H1 (cell line): ENCODE measurements around the gene TWIST2. TPM values are rescaled to one million over a fixed set of nuclear protein-coding genes. Genes with fewer than 3 reads are reported as not detected.

Experiments
- CTCF ChIA-PET: fragments of 300-600 bp; sonication (Branson Sonifier 250); formaldehyde crosslinking; loops from one replicate; lab custom pipeline; 2021; ENCODE audit not compliant: partially characterized antibody; lab: Charles Lee
- POLR2A ChIA-PET: fragments of 300-600 bp; sonication (Branson Sonifier 250); formaldehyde crosslinking; loops from one replicate; lab custom pipeline; 2021; ENCODE audit warnings: inconsistent platforms; ENCODE audit not compliant: partially characterized antibody; lab: Charles Lee
- DNase-seq, 2 experiments: peaks; one replicate each; pipeline versions ENCODE4 v3.0.0 to v3.0.0-alpha.2; 2010 to 2022; ENCODE audit warnings: low spot score in 2 of 2, low read depth in 1 of 2, mixed read lengths in 1 of 2
- FAIRE-seq: peaks from 2 replicates; lab custom pipeline; 2011; peaks lifted over from hg19 to GRCh38; lab: Jason Lieb, UNC
- H2AFZ ChIP-seq: 2 replicates; pipeline ENCODE4 v1.8.1; 2012; ENCODE audit warnings: low read length, inconsistent platforms
- H2AK5ac ChIP-seq: 2 replicates; pipeline ENCODE4 v1.6.1; 2013; ENCODE audit warnings: low read depth, low read length
- H2BK120ac ChIP-seq: replicated peaks from 2 replicates; pipeline ENCODE3; 2013; ENCODE audit warnings: low read depth, low read length, inconsistent platforms
- H2BK12ac ChIP-seq: 2 replicates; pipeline ENCODE4 v1.6.1; 2013; ENCODE audit warnings: low read depth, low read length
- H2BK15ac ChIP-seq: 2 replicates; pipeline ENCODE4 v1.6.1; 2013; ENCODE audit warnings: low read length
- H2BK20ac ChIP-seq: 2 replicates; pipeline ENCODE4 v1.6.1; 2013; ENCODE audit warnings: low read length
- H2BK5ac ChIP-seq: 2 replicates; pipeline ENCODE4 v1.6.1; 2013; ENCODE audit warnings: low read depth, low read length
- H3K14ac ChIP-seq: 2 replicates; pipeline ENCODE4 v1.6.1; 2013; ENCODE audit warnings: inconsistent platforms; ENCODE audit not compliant: insufficient read length
- H3K18ac ChIP-seq: 2 replicates; pipeline ENCODE4 v1.6.1; 2013; ENCODE audit warnings: low read length; ENCODE audit errors: extremely low read depth
- H3K23ac ChIP-seq: 2 replicates; pipeline ENCODE4 v1.6.1; 2013; ENCODE audit warnings: inconsistent platforms; ENCODE audit not compliant: insufficient read length
- H3K23me2 ChIP-seq: 2 replicates; pipeline ENCODE4 v1.6.1; 2013; ENCODE audit warnings: low read depth, low read length
- H3K27ac ChIP-seq: 2 replicates; pipeline ENCODE4 v1.6.1; 2011; ENCODE audit warnings: low read depth, low read length, inconsistent platforms
- H3K27me3 ChIP-seq, 4 experiments: replicated peaks in 1 of 4; 1 replicate in 1 of 4; 2 replicates in 3 of 4; pipeline versions ENCODE4 v1.6.1 to v1.8.1; 2011 to 2013; ENCODE audit warnings: low read length in 3 of 4, mild to moderate bottlenecking in 3 of 4, inconsistent platforms in 2 of 4, mixed read lengths in 2 of 4, moderate library complexity in 1 of 4; ENCODE audit not compliant: control insufficient read depth in 3 of 4, insufficient read depth in 3 of 4; ENCODE audit errors: extremely low read depth in 1 of 4
- H3K36me3 ChIP-seq, 4 experiments: 2 replicates each; pipeline versions ENCODE4 v1.6.1 to v1.8.1; 2011 to 2013; ENCODE audit warnings: mild to moderate bottlenecking in 4 of 4, low read length in 3 of 4, moderate library complexity in 2 of 4, control low read depth in 1 of 4, inconsistent platforms in 1 of 4; ENCODE audit not compliant: insufficient read depth in 4 of 4, control insufficient read depth in 2 of 4
- H3K4ac ChIP-seq: replicated peaks from 2 replicates; pipeline ENCODE3; 2013; ENCODE audit warnings: low read length, low read depth, mixed read lengths, inconsistent platforms; ENCODE audit not compliant: insufficient read length
- H3K4me1 ChIP-seq, 4 experiments: replicated peaks in 1 of 4; 1 replicate in 1 of 4; 2 replicates in 3 of 4; pipeline versions ENCODE4 v1.6.1 to v1.8.1; 2011 to 2013; ENCODE audit warnings: low read length in 3 of 4, inconsistent platforms in 2 of 4, mixed read lengths in 1 of 4; ENCODE audit not compliant: insufficient read depth in 4 of 4, control insufficient read depth in 3 of 4
- H3K4me2 ChIP-seq, 2 experiments: 2 replicates each; pipeline versions ENCODE4 v1.6.1 to v1.8.1; 2011 to 2013; ENCODE audit warnings: low read depth in 2 of 2, low read length in 2 of 2, control low read depth in 1 of 2, inconsistent platforms in 1 of 2, mild to moderate bottlenecking in 1 of 2; ENCODE audit not compliant: insufficient read depth in 1 of 2
- H3K4me3 ChIP-seq, 4 experiments: fragments of 200-600, 300-600 bp in 1 of 4; sonication (generic), shearing (Covaris generic), sonication (Bioruptor Twin) in 1 of 4; 2 replicates each; pipeline versions ENCODE4 v1.5.1 to v1.8.1; 2011 to 2016; ENCODE audit warnings: low read length in 4 of 4, low read depth in 3 of 4, control low read depth in 2 of 4, inconsistent platforms in 2 of 4, mild to moderate bottlenecking in 2 of 4, mixed read lengths in 1 of 4, moderate library complexity in 1 of 4; ENCODE audit not compliant: insufficient read depth in 2 of 4; ENCODE audit errors: extremely low read depth in 1 of 4
- H3K56ac ChIP-seq: replicated peaks from 2 replicates; pipeline ENCODE3; 2013; ENCODE audit warnings: low read depth, mild to moderate bottlenecking, mixed read lengths, low read length, inconsistent platforms; ENCODE audit not compliant: insufficient read length
- H3K79me1 ChIP-seq: 2 replicates; pipeline ENCODE4 v1.6.1; 2013; ENCODE audit warnings: low read depth, low read length, control low read depth
- H3K79me2 ChIP-seq, 2 experiments: 2 replicates each; pipeline versions ENCODE4 v1.6.1 to v1.8.1; 2012 to 2013; ENCODE audit warnings: low read length in 2 of 2, mild to moderate bottlenecking in 2 of 2, inconsistent platforms in 1 of 2; ENCODE audit not compliant: insufficient read depth in 2 of 2, control insufficient read depth in 1 of 2
- H3K9ac ChIP-seq, 4 experiments: replicated peaks in 1 of 4; 1 replicate in 1 of 4; 2 replicates in 3 of 4; pipeline versions ENCODE4 v1.6.1 to v1.8.1; 2011 to 2013; ENCODE audit warnings: low read depth in 3 of 4, low read length in 3 of 4, control low read depth in 2 of 4, mild to moderate bottlenecking in 2 of 4, moderate library complexity in 2 of 4, inconsistent platforms in 1 of 4; ENCODE audit errors: extremely low read depth in 1 of 4
- H3K9me3 ChIP-seq, 2 experiments: 2 replicates each; pipeline versions ENCODE4 v1.6.1 to v1.8.1; 2012 to 2013; ENCODE audit warnings: mild to moderate bottlenecking in 2 of 2, moderate library complexity in 2 of 2, control low read depth in 1 of 2, inconsistent platforms in 1 of 2, low read depth in 1 of 2, low read length in 1 of 2, mixed read lengths in 1 of 2; ENCODE audit not compliant: insufficient read depth in 2 of 2
- H4K20me1 ChIP-seq, 2 experiments: replicated peaks in 1 of 2; 2 replicates each; pipeline versions ENCODE3 to v1.8.1; 2011 to 2013; ENCODE audit warnings: inconsistent platforms in 2 of 2, low read length in 2 of 2, mild to moderate bottlenecking in 1 of 2; ENCODE audit not compliant: insufficient read depth in 2 of 2, control insufficient read depth in 1 of 2
- H4K5ac ChIP-seq: 2 replicates; pipeline ENCODE4 v1.6.1; 2013; ENCODE audit warnings: low read length, low read depth, mixed read lengths, inconsistent platforms; ENCODE audit not compliant: insufficient read length
- H4K8ac ChIP-seq: 2 replicates; pipeline ENCODE4 v1.8.0; 2013; ENCODE audit warnings: mild to moderate bottlenecking, moderate library complexity, low read length, inconsistent platforms; ENCODE audit not compliant: insufficient read depth; ENCODE audit errors: extremely low read depth
- H4K91ac ChIP-seq: replicated peaks from 2 replicates; pipeline ENCODE3; 2013; ENCODE audit warnings: low read length, mixed read lengths, inconsistent platforms; ENCODE audit not compliant: insufficient read length
- ATF2 ChIP-seq: IDR thresholded peaks from 2 replicates; pipeline ENCODE4 v1.6.1; 2012; ENCODE audit warnings: low read length, inconsistent platforms
- CEBPB ChIP-seq: IDR thresholded peaks from 2 replicates; pipeline ENCODE4 v1.6.1; 2012; ENCODE audit warnings: low read depth, low read length
- EP300 ChIP-seq, 2 experiments: IDR thresholded peaks; 1 replicate in 1 of 2; 2 replicates in 1 of 2; pipeline ENCODE4 v1.6.1; 2011 to 2012; ENCODE audit warnings: low read depth in 2 of 2, low read length in 2 of 2, mild to moderate bottlenecking in 2 of 2, borderline replicate concordance in 1 of 2, inconsistent platforms in 1 of 2, moderate library complexity in 1 of 2
- FOSL1 ChIP-seq: IDR thresholded peaks from 2 replicates; pipeline ENCODE4 v1.6.1; 2011; ENCODE audit warnings: mild to moderate bottlenecking, low read depth, low read length, moderate library complexity; ENCODE audit not compliant: insufficient read depth
- GABPA ChIP-seq: IDR thresholded peaks from 2 replicates; pipeline ENCODE4 v1.6.1; 2011; ENCODE audit warnings: mild to moderate bottlenecking, low read length, moderate library complexity, borderline replicate concordance; ENCODE audit not compliant: insufficient read depth
- MAFK ChIP-seq: IDR thresholded peaks from 2 replicates; pipeline ENCODE4 v1.6.1; 2012; ENCODE audit warnings: low read depth, mild to moderate bottlenecking, improper control_type of control experiment, low read length
- SP4 ChIP-seq: IDR thresholded peaks from 2 replicates; pipeline ENCODE4 v1.6.1; 2012; ENCODE audit warnings: low read length, inconsistent platforms
- TCF12 ChIP-seq: IDR thresholded peaks from 2 replicates; pipeline ENCODE4 v1.6.1; 2011; ENCODE audit warnings: low read depth, mild to moderate bottlenecking, low read length
- TEAD4 ChIP-seq: IDR thresholded peaks from 2 replicates; pipeline ENCODE4 v1.6.1; 2012; ENCODE audit warnings: low read depth, low read length, inconsistent platforms, mixed read lengths
- USF2 ChIP-seq: IDR thresholded peaks from 2 replicates; pipeline ENCODE4 v1.6.1; 2011; ENCODE audit warnings: low read length, improper control_type of control experiment
- WGBS, 2 experiments: shearing (Covaris generic) in 1 of 2; methylation state at CpG; one replicate each; pipeline versions ENCODE4 v1.1.6 to v1.1.7; 2013 to 2015; ENCODE audit warnings: low lambda C conversion rate in 2 of 2, mixed read lengths in 2 of 2, inconsistent platforms in 1 of 2, low coverage in 1 of 2, missing lambda C conversion rate in 1 of 2; ENCODE audit not compliant: insufficient replicate concordance in 2 of 2, insufficient coverage in 1 of 2, insufficient read length in 1 of 2; ENCODE audit errors: extremely low coverage in 1 of 2, missing lambda C conversion rate in 1 of 2; 5-methylcytosine and 5-hydroxymethylcytosine counted together
- polyA plus RNA-seq, 7 experiments: library from polyadenylated mRNA; depleted of rRNA in 3 of 7; stranded (reverse) in 5 of 7; unstranded in 2 of 7; fragments of >200 nt in 5 of 7; fragments of 200-250 nt in 2 of 7; gene quantifications; 1 replicate in 5 of 7; 2 replicates in 1 of 7; 4 replicates in 1 of 7; pipeline versions ENCODE4 v1.2.1 to v1.2.3, GENCODE V29; 2011 to 2013; ENCODE audit warnings: missing spikeins in 2 of 7, mixed read lengths in 2 of 7
- total RNA-seq: library from RNA; stranded (reverse); fragmentation: NEBNext Ultra II Directional; extraction: Animal tissue kit (Norgen Biotek cat#: 25700); gene quantifications from 2 replicates; pipeline ENCODE4 v1.2.1, GENCODE V29; 2021

Gene TWIST2
- total and polyA plus RNA-seq, 2 of the 8 experiments (the other 6 are each of a cell fraction or from before 2014, with no cell fraction given), result 2.6 to 4.3 TPM

- 61% methylated on average over 5 of the region's 5 CpGs; no CpG with 5 or more reads in 1 of the 2 experiments for WGBS, 2 experiments
- TF ChIP-seq SP4, result no peak
- TF ChIP-seq FOSL1, result no peak
- TF ChIP-seq GABPA, result peak; percentile 64; the same call in 1 of the 2 replicates
- no peak for TF ChIP-seq TCF12
- TF ChIP-seq TEAD4, result no peak
- no peak for TF ChIP-seq ATF2
- no peak for TF ChIP-seq USF2
- no peak for TF ChIP-seq MAFK
- no peak for TF ChIP-seq EP300 (IDR thresholded peaks at IDR 0.05; ENCODE audit: borderline replicate concordance in 1 of 2, low read depth in 2 of 2, low read length in 2 of 2)
- no peak for TF ChIP-seq CEBPB
Measured at GRCh38 chr2:238945433-238946150, 97.7 kb downstream of the TWIST2 start.

More at GRCh38 chr2:238945433-238946150, 97.7 kb downstream of the TWIST2 start:
- H3K79me2 ChIP-seq, result no peaks in the 10 kb centered on the region
- no peaks in the 10 kb centered on the region for H3K79me1 ChIP-seq
- H2BK12ac ChIP-seq, result no peak overlapping the region
- no peak overlapping the region for H2AK5ac ChIP-seq
- H3K23me2 ChIP-seq, result no peaks in the 10 kb centered on the region
- no peak overlapping the region for H3K9ac ChIP-seq
- no peak overlapping the region for H2BK120ac ChIP-seq
- H4K8ac ChIP-seq, result no peak overlapping the region
- no peaks in the 10 kb centered on the region; a peak in 1 of 7 replicates for H3K27me3 ChIP-seq
- no peak overlapping the region for H4K91ac ChIP-seq
- no peaks in the 10 kb centered on the region for H4K20me1 ChIP-seq
- H3K14ac ChIP-seq, result no peak overlapping the region
- H3K27ac ChIP-seq, result no peak overlapping the region
- CTCF ChIA-PET, result interaction anchor here (1.3 kb wide), 1 partner anchor 12 kb away, joined by 3 read pairs; no protein-coding TSS in a partner anchor
- FAIRE-seq (peak; percentile 79), DNase-seq (peak; percentile 54 to 79)
- H2BK5ac ChIP-seq, result no peak overlapping the region
- no peak overlapping the region for H3K4me2 ChIP-seq
- no peak overlapping the region for H2BK20ac ChIP-seq
- H2BK15ac ChIP-seq, result no peak overlapping the region
- H3K4me1 ChIP-seq, result no peaks in the 10 kb centered on the region
- H4K5ac ChIP-seq, result no peak overlapping the region
- H3K9me3 ChIP-seq, result no peaks in the 10 kb centered on the region
- no peak overlapping the region for H3K4me3 ChIP-seq
- POLR2A ChIA-PET, result no interaction called here
- H3K18ac ChIP-seq, result no peak overlapping the region
- 0 out of 2 replicates have a peak overlapping the region, but pooled peaks have one; percentile 27 for H2AFZ ChIP-seq
- H3K36me3 ChIP-seq, result no peaks in the 10 kb centered on the region
- H3K56ac ChIP-seq, result no peak overlapping the region
- no peak overlapping the region for H3K4ac ChIP-seq
- no peak overlapping the region for H3K23ac ChIP-seq
